Measurements from ENCODE around the gene ELL. TPM values are rescaled to one million over a fixed set of nuclear protein-coding genes. Genes with fewer than 3 reads are reported as not detected.
A peak's percentile ranks its signal among the peaks of the same experiment; 100 is the strongest.

Gene ELL
- total and polyA plus RNA-seq, 9 of the 15 experiments (the other 6 are each of a cell fraction or from before 2014, with no cell fraction given): 0.24 to 22.5 (median 4.1) TPM

DNA sequence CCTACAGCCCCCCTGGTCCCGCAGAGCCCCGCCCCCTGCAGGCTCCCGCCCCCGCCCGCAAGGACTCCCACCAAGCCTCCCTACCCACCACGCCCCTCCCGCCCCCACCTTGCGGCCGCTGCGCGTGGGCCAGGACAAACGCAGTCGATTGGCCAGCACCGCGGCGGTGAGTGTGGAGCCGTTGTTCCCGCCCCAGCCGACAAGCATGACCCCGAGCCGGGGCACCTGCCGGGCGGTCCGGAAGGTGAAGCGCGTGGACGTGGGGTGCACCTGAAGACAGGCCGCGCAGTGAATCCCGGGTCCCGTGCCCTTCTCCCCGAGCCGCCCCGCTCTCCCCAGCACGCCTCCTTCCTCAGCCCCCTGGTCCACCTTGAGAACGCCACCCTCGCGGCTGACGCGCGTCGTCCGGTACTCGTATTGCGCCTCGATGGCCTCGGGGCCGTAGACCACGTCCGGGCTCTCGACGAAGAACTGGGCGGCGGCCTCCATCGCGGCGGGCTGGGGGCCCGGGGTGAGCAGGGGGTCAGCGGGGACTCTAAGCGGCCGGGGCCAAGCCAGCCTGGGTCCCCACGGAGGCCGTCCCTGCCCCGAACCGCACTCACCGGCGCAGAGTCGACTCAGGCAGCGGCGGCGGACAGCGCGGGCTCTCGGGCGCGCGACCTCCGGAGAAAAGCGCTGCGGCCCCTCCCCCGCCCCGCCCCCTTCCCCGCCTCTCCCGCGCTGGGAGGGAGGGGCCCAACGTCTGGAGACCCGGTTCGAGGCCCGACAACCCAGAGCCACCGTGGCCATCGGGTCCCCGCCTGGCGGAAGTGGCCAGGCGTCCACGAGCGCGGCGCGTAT, 84.2 kb downstream of the ELL start, which contains the start of gene ISYNA1:
TSS of gene ISYNA1 (minus strand) at position 643 of the 840 bp plus-strand sequence. CDS start at position 489, 154 bp downstream.
- FAIRE-seq (no peak), DNase-seq (ENCODE audit: extremely low read depth in 1 of 4, low spot score in 3 of 4) (peak; percentile 84 to 94 (median 88)), ATAC-seq (peak; percentile 59)
- Histone ChIP-seq H3K9me1 (ENCODE audit: control insufficient read depth, insufficient read depth, low read length) (peaks cover 11% of the 10 kb centered on the region), H3K9me3 (replicated peaks; ENCODE audit: control insufficient read depth, insufficient read depth, low read depth, low read length) (no peaks in the 10 kb centered on the region), H3K4me1 (replicated peaks in 1 of 2; ENCODE audit: control insufficient read depth in 2 of 2, insufficient read depth in 2 of 2, low read length in 2 of 2) (peaks cover 48 to 93% of the 10 kb centered on the region in 2 experiments), H3K4me3 (peak within 1 kb of the TSS; percentile 77), H4K20me1 (replicated peaks; ENCODE audit: control insufficient read depth, insufficient read depth, low read length) (peaks cover 13% of the 10 kb centered on the region), H2AFZ (ENCODE audit: low read depth, low read length) (peak within 1 kb of the TSS; percentile 80), H3K4me2 (ENCODE audit: insufficient read depth, low read length) (peak within 1 kb of the TSS; percentile 88), H3K9ac (ENCODE audit: insufficient read depth in 1 of 2, low read depth in 2 of 2, low read length in 2 of 2) (peak within 1 kb of the TSS; percentile 74 to 97), H3K27me3 (ENCODE audit: control insufficient read depth in 2 of 2, insufficient read depth in 2 of 2, low read length in 2 of 2) (no peaks in the 10 kb centered on the region), H3K27ac (ENCODE audit: extremely low read depth, low read depth, low read length) (peak within 1 kb of the TSS; percentile 94), H3K79me2 (ENCODE audit: control insufficient read depth, insufficient read depth, low read length) (peaks cover 50% of the 10 kb centered on the region), H3K36me3 (ENCODE audit: control insufficient read depth, insufficient read depth, low read length) (peaks cover 34% of the 10 kb centered on the region)
- POLR2A ChIA-PET: interaction anchor here (0.7 to 1.8 kb wide), 4 partner anchors 19 to 158 kb away, joined by 3 to 4 read pairs (median 4); partner anchors contain the start of genes JUND and SSBP4
- 1% methylated on average over 47 of the region's 99 CpGs for WGBS (ENCODE audit: insufficient coverage, low coverage, missing lambda C conversion rate)
- intact Hi-C loops (cut with micrococcal nuclease): no loop called here
- CTCF ChIA-PET (ENCODE audit: low intra/inter-chr PET ratio): interaction anchor here (0.7 kb wide), 1 partner anchor 11 kb away, joined by 3 read pairs; no protein-coding TSS in a partner anchor
- in situ Hi-C loops (cut with MboI): no loop called here
- TSS peak; percentile 74 for BruUV-seq (replicated peaks)
- TF ChIP-seq CCAR2 (IDR thresholded peaks at IDR 0.05; ENCODE audit: low read depth, low read length) (no peak), ZNF133 (CRISPR knock-in tag; IDR thresholded peaks at IDR 0.05) (no peak), RBM22 (IDR thresholded peaks at IDR 0.05; ENCODE audit: low read depth, low read length, poor library complexity, severe bottlenecking) (peak; percentile 44), ZNF253 (CRISPR knock-in tag; conservative IDR thresholded peaks at IDR 0.05) (no peak), ZNF197 (CRISPR knock-in tag; IDR thresholded peaks at IDR 0.05; ENCODE audit: low read depth) (no peak), CBX1 (IDR thresholded peaks at IDR 0.05; ENCODE audit: low read depth) (peak; percentile 51; the same call in 1 of the 2 replicates), BMI1 (IDR thresholded peaks at IDR 0.05; ENCODE audit: low read length) (no peak), ZNF140 (CRISPR knock-in tag; IDR thresholded peaks at IDR 0.05) (no peak), KLF10 (CRISPR knock-in tag; IDR thresholded peaks at IDR 0.05) (no peak), CEBPG (CRISPR knock-in tag; IDR thresholded peaks at IDR 0.05) (no peak), CEBPG (tag; conservative IDR thresholded peaks at IDR 0.05 in 1 of 2, IDR thresholded peaks at IDR 0.05 in 1 of 2) (no peak)
- TF ChIP-seq, protein P1, sequence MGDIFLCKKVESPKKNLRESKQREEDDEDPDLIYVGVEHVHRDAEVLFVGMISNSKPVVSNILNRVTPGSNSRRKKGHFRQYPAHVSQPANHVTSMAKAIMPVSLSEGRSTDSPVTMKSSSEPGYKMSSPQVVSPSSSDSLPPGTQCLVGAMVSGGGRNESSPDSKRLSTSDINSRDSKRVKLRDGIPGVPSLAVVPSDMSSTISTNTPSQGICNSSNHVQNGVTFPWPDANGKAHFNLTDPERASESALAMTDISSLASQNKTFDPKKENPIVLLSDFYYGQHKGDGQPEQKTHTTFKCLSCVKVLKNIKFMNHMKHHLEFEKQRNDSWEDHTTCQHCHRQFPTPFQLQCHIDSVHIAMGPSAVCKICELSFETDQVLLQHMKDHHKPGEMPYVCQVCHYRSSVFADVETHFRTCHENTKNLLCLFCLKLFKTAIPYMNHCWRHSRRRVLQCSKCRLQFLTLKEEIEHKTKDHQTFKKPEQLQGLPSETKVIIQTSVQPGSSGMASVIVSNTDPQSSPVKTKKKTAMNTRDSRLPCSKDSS (IDR thresholded peaks at IDR 0.05; ENCODE audit: low read depth, partially characterized antibody): no peak
- TF ChIP-seq, protein P2, sequence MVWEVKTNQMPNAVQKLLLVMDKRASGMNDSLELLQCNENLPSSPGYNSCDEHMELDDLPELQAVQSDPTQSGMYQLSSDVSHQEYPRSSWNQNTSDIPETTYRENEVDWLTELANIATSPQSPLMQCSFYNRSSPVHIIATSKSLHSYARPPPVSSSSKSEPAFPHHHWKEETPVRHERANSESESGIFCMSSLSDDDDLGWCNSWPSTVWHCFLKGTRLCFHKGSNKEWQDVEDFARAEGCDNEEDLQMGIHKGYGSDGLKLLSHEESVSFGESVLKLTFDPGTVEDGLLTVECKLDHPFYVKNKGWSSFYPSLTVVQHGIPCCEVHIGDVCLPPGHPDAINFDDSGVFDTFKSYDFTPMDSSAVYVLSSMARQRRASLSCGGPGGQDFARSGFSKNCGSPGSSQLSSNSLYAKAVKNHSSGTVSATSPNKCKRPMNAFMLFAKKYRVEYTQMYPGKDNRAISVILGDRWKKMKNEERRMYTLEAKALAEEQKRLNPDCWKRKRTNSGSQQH (CRISPR knock-in tag; IDR thresholded peaks at IDR 0.05): peak; percentile 19; the same call in 1 of the 2 replicates
- TF ChIP-seq, protein P3, sequence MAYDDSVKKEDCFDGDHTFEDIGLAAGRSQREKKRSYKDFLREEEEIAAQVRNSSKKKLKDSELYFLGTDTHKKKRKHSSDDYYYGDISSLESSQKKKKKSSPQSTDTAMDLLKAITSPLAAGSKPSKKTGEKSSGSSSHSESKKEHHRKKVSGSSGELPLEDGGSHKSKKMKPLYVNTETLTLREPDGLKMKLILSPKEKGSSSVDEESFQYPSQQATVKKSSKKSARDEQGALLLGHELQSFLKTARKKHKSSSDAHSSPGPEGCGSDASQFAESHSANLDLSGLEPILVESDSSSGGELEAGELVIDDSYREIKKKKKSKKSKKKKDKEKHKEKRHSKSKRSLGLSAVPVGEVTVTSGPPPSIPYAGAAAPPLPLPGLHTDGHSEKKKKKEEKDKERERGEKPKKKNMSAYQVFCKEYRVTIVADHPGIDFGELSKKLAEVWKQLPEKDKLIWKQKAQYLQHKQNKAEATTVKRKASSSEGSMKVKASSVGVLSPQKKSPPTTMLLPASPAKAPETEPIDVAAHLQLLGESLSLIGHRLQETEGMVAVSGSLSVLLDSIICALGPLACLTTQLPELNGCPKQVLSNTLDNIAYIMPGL (CRISPR knock-in tag; IDR thresholded peaks at IDR 0.05): peak; percentile 53; the same call in 1 of the 2 replicates
- TF ChIP-seq, protein P4, sequence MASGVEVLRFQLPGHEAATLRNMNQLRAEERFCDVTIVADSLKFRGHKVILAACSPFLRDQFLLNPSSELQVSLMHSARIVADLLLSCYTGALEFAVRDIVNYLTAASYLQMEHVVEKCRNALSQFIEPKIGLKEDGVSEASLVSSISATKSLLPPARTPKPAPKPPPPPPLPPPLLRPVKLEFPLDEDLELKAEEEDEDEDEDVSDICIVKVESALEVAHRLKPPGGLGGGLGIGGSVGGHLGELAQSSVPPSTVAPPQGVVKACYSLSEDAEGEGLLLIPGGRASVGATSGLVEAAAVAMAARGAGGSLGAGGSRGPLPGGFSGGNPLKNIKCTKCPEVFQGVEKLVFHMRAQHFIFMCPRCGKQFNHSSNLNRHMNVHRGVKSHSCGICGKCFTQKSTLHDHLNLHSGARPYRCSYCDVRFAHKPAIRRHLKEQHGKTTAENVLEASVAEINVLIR (CRISPR knock-in tag; IDR thresholded peaks at IDR 0.05): no peak
